K562 (cell line): ENCODE data around the gene NAA40. TPM values are rescaled to one million over a fixed set of nuclear protein-coding genes. Genes with fewer than 3 reads are reported as not detected.
A peak's percentile ranks its signal among the peaks of the same experiment; 100 is the strongest.

Experiments
- CCNT2 ChIP-seq: IDR thresholded peaks from 2 replicates; pipeline ENCODE4 v1.6.1; 2011; ENCODE audit warnings: borderline replicate concordance, low read depth, mild to moderate bottlenecking, moderate library complexity, mixed read lengths, low read length; ENCODE audit not compliant: insufficient read length; ENCODE audit errors: extremely low read depth
- CHD7 ChIP-seq: fragments of 200-600 bp; sonication (generic); IDR thresholded peaks from one replicate; pipeline ENCODE4 v1.6.1; 2012; ENCODE audit warnings: mild to moderate bottlenecking, low read depth, low read length, inconsistent platforms
- DACH1 ChIP-seq: fragments of 450-650 bp; IDR thresholded peaks from 2 replicates; pipeline ENCODE4 v1.6.1; 2018; ENCODE audit not compliant: partially characterized antibody
- DIDO1 ChIP-seq: fragments of 450-650 bp; IDR thresholded peaks from 2 replicates; pipeline ENCODE4 v1.6.1; 2016; ENCODE audit warnings: low read depth, missing biosample characterization, missing genetic modification characterization
- ELF1 ChIP-seq: fragments of 200-800 bp; sonication (Bioruptor generic); IDR thresholded peaks from 2 replicates; pipeline ENCODE4 v1.6.1; 2016; ENCODE audit warnings: missing genetic modification characterization, missing compliant biosample characterization
- KLF16 ChIP-seq: IDR thresholded peaks from 2 replicates; pipeline ENCODE4 v1.6.1; 2016; ENCODE audit warnings: antibody characterized with exemption
- MAFF ChIP-seq: IDR thresholded peaks from 2 replicates; pipeline ENCODE4 v1.6.1; 2012; ENCODE audit warnings: low read length, improper control_type of control experiment
- MEF2A ChIP-seq: IDR thresholded peaks from 2 replicates; pipeline ENCODE4 v1.6.1; 2011; ENCODE audit warnings: low read depth, mild to moderate bottlenecking, low read length, moderate library complexity; ENCODE audit not compliant: control insufficient read depth
- POLR2G ChIP-seq: fragments of 200-400 bp; formaldehyde crosslinking; IDR thresholded peaks from 2 replicates; pipeline ENCODE4 v1.6.1; 2017; ENCODE audit warnings: low read depth, mild to moderate bottlenecking, antibody characterized with exemption, low read length, moderate library complexity
- SAP30 ChIP-seq: fragments of 200-600 bp; sonication (generic); IDR thresholded peaks from 2 replicates; pipeline ENCODE4 v1.6.1; 2012; ENCODE audit warnings: borderline replicate concordance, low read depth, mild to moderate bottlenecking, moderate library complexity, low read length, control low read depth, inconsistent platforms; ENCODE audit not compliant: insufficient read depth, poor library complexity, severe bottlenecking
- polyA plus RNA-seq, 8 experiments: library from polyadenylated mRNA; depleted of rRNA in 4 of 8; stranded (reverse) in 5 of 8; unstranded in 3 of 8; fragments of >200 nt; fragmentation: Nextera tagmentation in 2 of 8; fragmentation: Illumina TruSeq in 1 of 8; extraction: Ambion mirVana in 2 of 8; extraction: Trizol in 1 of 8; gene quantifications; 2 replicates each; pipeline versions ENCODE4 v1.2.1 to v1.2.3, GENCODE V29; 2011 to 2014; ENCODE audit warnings: inconsistent platforms in 1 of 8, missing spikeins in 1 of 8
- total RNA-seq, 7 experiments: library from RNA; depleted of rRNA in 6 of 7; stranded (reverse); fragments of >200 nt in 6 of 7; fragmentation: Illumina TruSeq in 2 of 7; extraction: Trizol in 2 of 7; gene quantifications; 2 replicates each; pipeline versions ENCODE4 v1.2.1 to v1.2.3, GENCODE V29; 2011 to 2021; ENCODE audit warnings: low replicate concordance in 1 of 7
- TF ChIP-seq, protein P1 (sequence below): fragments of 250-450 bp; sonication (Bioruptor Pico); IDR thresholded peaks from 2 replicates; pipeline ENCODE4 v1.4.0; 2020; ENCODE audit warnings: mild to moderate bottlenecking, moderate library complexity, borderline replicate concordance
- TF ChIP-seq, protein P2 (sequence below): sonication (generic); formaldehyde crosslinking; IDR thresholded peaks from 2 replicates; pipeline ENCODE4 v1.8.0; 2022; ENCODE audit warnings: mild to moderate bottlenecking, missing genetic modification reagents

The NAA40 gene
- total and polyA plus RNA-seq, 9 of the 15 experiments (the other 6 are each of a cell fraction or from before 2014, with no cell fraction given): 6.2 to 39.0 (median 23.1) TPM

DNA sequence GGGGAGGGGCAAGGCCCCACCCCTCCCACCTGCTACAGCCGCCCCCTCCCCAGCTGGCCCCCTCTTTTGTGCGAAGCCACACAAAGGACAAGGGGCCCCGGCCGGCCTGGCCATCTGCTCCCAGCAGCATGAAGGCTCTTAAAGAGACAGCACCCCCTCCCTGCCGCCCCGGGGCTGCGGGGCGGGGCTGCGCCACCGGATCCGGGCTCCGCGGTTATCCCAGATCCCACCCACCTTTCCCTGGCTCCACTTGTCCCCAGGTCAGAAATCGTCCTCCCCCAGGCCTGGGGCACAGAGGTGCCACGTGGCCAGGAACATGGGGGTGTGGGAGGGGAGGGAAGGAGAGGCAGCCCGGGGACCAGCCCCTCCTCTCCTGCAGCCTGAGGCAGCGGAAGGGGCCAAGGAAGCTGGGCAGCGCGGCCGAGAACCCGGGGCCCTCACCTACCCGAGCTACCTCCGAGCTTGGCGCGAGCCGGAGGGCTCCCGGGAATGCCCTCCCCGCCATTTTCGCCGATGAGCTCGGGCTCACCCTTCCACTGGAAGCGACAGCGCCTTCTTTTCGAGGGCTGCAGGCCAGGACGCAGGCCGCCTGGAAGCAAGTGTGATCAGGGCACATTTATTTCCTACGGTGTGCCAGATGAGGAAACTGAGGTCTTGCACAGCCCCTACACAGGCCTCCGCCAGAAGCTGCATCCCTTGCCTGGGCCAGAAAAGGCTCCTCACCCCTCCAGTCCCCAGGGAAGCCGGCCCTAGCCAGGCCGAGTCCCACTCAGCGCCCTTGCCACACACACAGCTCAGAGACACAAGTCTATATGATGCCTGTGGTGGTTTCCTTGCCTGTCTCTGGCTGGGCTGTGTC lies 19.3 kb upstream of the NAA40 start (continued):
- TF ChIP-seq, protein P1, sequence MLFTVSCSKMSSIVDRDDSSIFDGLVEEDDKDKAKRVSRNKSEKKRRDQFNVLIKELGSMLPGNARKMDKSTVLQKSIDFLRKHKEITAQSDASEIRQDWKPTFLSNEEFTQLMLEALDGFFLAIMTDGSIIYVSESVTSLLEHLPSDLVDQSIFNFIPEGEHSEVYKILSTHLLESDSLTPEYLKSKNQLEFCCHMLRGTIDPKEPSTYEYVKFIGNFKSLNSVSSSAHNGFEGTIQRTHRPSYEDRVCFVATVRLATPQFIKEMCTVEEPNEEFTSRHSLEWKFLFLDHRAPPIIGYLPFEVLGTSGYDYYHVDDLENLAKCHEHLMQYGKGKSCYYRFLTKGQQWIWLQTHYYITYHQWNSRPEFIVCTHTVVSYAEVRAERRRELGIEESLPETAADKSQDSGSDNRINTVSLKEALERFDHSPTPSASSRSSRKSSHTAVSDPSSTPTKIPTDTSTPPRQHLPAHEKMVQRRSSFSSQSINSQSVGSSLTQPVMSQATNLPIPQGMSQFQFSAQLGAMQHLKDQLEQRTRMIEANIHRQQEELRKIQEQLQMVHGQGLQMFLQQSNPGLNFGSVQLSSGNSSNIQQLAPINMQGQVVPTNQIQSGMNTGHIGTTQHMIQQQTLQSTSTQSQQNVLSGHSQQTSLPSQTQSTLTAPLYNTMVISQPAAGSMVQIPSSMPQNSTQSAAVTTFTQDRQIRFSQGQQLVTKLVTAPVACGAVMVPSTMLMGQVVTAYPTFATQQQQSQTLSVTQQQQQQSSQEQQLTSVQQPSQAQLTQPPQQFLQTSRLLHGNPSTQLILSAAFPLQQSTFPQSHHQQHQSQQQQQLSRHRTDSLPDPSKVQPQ (CRISPR knock-in tag): no peak
- TF ChIP-seq KLF16: no peak
- no peak for TF ChIP-seq DIDO1 (tag)
- no peak for TF ChIP-seq ELF1 (tag)
- no peak for TF ChIP-seq SAP30
- no peak for TF ChIP-seq DACH1
- peak; percentile 22 for TF ChIP-seq CCNT2
- TF ChIP-seq MEF2A: no peak
- no peak for TF ChIP-seq MAFF
- TF ChIP-seq, protein P2, sequence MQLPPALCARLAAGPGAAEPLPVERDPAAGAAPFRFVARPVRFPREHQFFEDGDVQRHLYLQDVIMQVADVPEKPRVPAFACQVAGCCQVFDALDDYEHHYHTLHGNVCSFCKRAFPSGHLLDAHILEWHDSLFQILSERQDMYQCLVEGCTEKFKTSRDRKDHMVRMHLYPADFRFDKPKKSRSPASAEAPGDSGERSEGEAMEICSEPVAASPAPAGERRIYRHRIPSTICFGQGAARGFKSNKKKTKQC: no peak
- no peak for TF ChIP-seq CHD7
- TF ChIP-seq POLR2G: peak; percentile 55; the same call in 1 of the 2 replicates
